CD4-positive, alpha-beta T cell treated with Interleukin-15 for 1 hour (primary cell): ENCODE results near the gene CEBPG.

Source experiments
- DNase-seq: peaks from one replicate; pipeline ENCODE4 v3.0.0-alpha.2; 2020

The CEBPG gene

GRCh38 chr19:33350538-33351309, 22.8 kb upstream of the CEBPG start:
- DNase-seq = no peak

GRCh38 chr19:33355535-33355934, 18.0 kb upstream of the CEBPG start:
- DNase-seq = no peak

DNA sequence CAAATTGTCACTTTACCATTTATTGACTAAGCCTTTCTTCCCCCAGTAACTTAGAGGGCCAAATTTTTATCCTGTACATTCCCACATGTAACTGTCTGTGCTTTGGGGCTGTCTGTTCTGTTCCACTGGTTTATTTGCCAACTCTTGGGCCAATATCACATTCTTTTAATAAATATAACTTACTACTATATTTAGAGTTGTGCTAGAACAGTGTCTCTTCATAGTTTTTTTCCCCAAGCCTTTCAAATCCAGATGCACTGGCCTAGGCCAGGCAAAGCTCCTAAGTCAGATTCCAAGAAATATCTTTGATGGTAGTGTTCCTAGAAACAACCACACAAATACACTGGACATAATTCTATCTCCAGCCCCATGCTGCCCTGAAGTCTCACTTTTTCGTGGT, 16.0 kb upstream of the CEBPG start:
- DNase-seq = no peak

GRCh38 chr19:33358408-33358807, 15.1 kb upstream of the CEBPG start:
- no peak for DNase-seq

DNA sequence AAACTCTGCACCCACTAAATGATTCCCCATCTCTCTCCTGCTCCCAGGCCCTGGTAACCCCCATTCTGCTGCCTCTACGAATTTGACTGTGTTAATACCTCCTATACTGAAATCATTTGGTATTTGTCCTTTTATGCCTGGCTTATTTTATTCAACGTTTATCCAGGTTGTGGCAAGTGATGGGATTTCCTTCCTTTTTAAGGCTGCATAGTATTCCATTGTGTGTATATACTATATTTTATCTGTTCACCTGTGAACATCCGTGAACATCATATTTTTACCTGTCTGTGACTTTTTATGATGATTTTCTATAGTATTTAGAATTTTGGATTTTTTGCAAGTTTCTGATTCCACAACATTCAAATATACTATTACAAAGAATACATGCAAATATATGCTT, 13.9 kb upstream of the CEBPG start:
- DNase-seq = no peak

GRCh38 chr19:33362508-33363228, 10.8 kb upstream of the CEBPG start:
- DNase-seq = no peak

GRCh38 chr19:33363476-33363875, 10.0 kb upstream of the CEBPG start:
- DNase-seq = no peak

GRCh38 chr19:33365691-33366090, 7.8 kb upstream of the CEBPG start:
- DNase-seq = no peak

- DNase-seq = no peak
These were observed 7.4 kb upstream of the CEBPG start for GRCh38 chr19:33366127-33366526.

DNA sequence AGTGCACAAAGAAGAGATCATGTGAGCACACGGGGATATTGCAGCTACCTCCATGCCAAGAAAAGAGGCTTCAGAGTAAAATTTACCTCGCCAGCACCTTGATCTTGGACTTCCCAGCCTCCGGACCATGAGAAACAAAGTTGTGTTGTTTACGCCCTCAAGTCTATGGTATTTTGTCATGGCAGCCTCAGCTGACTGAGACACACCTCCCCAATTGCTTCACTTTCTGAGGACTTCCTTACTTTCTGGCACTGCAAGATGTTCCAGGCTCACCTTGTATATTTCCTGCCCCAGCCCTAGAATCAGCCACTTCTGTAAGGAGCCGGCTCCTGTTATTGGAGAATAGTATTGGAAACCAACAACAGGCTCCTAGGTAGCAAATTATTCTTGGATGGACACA, 6.6 kb upstream of the CEBPG start:
- no peak for DNase-seq

DNA sequence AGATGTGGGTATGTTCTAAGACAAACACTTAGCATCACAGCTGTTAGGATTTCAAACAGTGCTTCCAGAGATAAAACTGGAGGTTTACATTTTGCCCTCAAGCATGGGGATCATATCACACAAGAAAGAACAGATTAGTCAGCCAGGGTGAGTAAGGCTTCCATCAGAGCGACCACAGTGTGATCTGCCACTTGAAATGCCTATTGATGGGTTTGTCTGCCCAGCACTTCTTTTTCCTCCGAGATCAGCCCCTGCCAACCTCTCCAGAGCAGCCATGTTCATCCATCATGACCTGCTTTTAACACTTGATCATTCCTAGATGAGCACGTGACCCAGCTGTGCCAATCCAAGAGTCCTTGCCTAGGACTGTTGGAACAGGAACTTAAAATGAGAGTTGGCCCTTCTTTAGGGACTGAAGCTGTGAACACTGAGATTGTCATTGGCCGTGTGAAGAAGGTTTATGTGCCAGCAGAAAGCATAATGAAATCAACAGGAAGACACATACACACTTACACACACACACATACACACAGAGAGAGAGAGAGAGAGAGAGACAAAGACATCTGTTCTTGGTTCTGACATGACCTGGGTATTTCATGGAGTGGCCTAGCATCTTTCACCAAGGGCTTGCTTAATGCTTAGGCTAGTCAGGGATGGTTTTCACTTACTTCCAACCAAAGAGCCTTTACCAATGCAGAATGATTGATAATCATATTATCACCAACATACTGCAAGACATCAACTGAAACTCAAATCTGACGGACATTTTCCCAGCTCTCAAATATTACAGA, 5.2 kb upstream of the CEBPG start:
- no peak for DNase-seq

GRCh38 chr19:33370783-33371182, 2.7 kb upstream of the CEBPG start:
- no peak for DNase-seq

- no peak for DNase-seq
These were observed 766 bp downstream of the CEBPG start for GRCh38 chr19:33374236-33374714.

- DNase-seq = no peak
These were observed 1.8 kb downstream of the CEBPG start for GRCh38 chr19:33375156-33375836.

- no peak for DNase-seq
These were observed 2.3 kb downstream of the CEBPG start for GRCh38 chr19:33375837-33376159.

DNA sequence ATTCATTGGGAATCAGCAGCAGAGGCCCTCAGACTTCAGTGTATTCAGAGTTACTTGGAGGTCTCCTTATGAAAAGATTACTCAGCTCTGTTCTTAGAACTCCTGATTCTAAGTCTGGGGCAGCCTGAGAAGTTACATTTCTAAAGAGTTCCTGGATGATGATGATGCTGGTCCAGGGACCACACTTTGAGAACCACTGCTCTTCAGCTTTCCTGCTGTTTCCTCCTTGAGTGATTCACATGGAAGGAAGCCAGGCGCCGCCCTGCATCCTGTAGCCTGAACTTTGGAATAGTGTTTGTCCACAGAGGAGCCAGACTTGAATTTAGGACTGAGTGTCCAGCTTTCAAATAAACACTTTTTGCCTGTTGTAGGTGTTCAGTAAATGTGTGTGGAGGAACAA, 2.9 kb downstream of the CEBPG start:
- DNase-seq = no peak

GRCh38 chr19:33376941-33377557, 3.5 kb downstream of the CEBPG start:
- no peak for DNase-seq

GRCh38 chr19:33377586-33378475, 4.3 kb downstream of the CEBPG start:
- no peak for DNase-seq

GRCh38 chr19:33379151-33379829, 5.8 kb downstream of the CEBPG start:
- DNase-seq = no peak

DNA sequence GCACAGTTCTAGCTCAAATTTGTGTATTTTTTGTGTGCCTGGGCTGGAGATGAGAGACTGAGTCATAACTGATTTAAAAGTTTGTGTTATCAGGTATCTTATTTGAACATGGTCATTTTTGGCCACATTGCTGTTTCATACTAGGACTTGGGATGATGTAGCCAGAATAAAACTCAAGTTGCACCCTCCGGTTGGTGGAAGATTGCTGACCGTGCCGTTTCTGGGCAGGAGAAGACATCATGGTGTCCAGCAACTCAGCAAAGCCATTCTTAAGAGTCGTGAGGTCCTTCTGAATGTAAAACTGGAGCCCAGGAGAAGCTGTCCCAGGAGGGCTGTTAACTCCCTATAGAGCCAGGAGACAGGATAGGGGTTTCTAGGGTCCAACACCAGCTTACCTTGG, 7.6 kb downstream of the CEBPG start:
- DNase-seq = no peak

DNA sequence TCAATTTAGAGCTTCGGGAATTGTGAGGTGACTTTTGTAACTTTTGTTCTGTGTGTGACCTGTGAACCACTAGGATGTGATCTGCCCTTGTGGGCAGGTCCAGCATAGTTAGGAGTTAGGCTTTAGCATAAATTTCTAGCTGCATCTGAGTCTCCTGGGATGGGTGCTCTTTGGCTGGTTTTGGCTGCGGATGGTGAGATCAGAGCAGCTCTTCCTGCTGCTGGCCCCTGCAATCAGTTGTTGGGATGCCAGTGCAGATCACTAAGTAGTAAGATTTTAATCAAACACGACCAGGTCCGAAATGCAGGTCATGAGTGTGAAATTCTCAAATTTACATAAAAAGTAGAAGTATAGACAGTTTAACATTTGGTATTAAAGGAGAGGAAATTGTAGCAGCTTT, 8.5 kb downstream of the CEBPG start:
- DNase-seq = no peak
